GM10248 (cell line): ENCODE measurements around the gene VASH1.

Experiments
- CTCF ChIA-PET: fragments of 300-600 bp; sonication (Branson Sonifier 250); formaldehyde crosslinking; extraction: SDS; loops from one replicate; lab custom pipeline; 2021; ENCODE audit warnings: antibody characterized with exemption; lab: Yijun Ruan, JAX
- POLR2A ChIA-PET: fragments of 350-650 bp; sonication (Branson Sonifier 250); formaldehyde crosslinking; extraction: SDS; loops from one replicate; lab custom pipeline; 2020; ENCODE audit warnings: antibody characterized with exemption; lab: Yijun Ruan, JAX
- DNase-seq: peaks from one replicate; pipeline ENCODE4 v3.0.0; 2012; ENCODE audit errors: extremely low spot score
- TF ChIP-seq, protein P1 (sequence below): IDR thresholded peaks from 2 replicates; pipeline ENCODE4 v1.5.1; 2012; ENCODE audit warnings: mild to moderate bottlenecking, low read depth; ENCODE audit errors: extremely low read depth, missing control alignments, control extremely low read depth

The VASH1 gene

DNA sequence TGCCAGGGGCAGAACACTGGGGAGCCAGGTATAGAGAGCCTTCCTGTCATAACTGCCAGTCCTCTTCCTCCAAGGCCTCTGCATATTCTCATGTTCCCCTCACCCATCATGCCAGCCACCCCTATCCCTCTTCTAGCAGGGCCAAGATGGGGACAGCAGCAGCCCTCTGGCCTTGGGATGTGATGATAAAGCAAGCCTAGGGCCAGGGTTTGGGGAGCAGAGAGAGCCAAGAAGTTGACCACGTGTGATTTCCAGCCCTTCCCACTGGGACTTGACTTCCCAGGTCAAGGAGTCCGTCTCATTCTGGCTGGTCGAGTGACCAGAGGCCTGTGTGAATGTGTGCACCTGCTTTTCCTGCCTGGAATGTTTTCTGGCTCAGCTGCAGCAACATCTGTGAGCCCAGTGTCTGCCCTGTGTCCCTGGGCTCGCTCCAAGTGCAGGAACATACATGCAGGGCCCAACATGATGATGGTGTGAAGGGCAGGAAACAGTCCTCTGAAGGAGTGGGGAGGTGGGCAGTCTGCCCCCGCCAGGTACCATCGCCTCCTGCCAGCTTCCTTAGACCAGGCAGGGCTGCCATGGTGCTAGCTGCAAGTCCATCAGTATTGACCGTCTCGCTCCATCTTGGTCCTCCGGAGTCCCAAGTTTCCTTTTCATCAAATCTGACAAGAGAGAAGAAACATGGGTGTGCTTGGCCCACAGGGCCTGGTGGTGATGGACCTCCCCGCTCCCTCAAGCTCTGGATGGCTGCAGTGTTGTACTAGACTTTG, 21.0 kb downstream of the VASH1 start:
- DNase-seq = no peak
- CTCF ChIA-PET = interaction anchor here (1.0 to 10.4 kb wide), 5 partner anchors 13 to 288 kb away, joined by 3 to 122 read pairs (median 45); partner anchors contain the start of gene ANGEL1
- POLR2A ChIA-PET = interaction anchor here (1.4 kb wide), 1 partner anchor 13 kb away, joined by 3 read pairs; no protein-coding TSS in a partner anchor
- TF ChIP-seq, protein P1, sequence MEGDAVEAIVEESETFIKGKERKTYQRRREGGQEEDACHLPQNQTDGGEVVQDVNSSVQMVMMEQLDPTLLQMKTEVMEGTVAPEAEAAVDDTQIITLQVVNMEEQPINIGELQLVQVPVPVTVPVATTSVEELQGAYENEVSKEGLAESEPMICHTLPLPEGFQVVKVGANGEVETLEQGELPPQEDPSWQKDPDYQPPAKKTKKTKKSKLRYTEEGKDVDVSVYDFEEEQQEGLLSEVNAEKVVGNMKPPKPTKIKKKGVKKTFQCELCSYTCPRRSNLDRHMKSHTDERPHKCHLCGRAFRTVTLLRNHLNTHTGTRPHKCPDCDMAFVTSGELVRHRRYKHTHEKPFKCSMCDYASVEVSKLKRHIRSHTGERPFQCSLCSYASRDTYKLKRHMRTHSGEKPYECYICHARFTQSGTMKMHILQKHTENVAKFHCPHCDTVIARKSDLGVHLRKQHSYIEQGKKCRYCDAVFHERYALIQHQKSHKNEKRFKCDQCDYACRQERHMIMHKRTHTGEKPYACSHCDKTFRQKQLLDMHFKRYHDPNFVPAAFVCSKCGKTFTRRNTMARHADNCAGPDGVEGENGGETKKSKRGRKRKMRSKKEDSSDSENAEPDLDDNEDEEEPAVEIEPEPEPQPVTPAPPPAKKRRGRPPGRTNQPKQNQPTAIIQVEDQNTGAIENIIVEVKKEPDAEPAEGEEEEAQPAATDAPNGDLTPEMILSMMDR = no peak

DNA sequence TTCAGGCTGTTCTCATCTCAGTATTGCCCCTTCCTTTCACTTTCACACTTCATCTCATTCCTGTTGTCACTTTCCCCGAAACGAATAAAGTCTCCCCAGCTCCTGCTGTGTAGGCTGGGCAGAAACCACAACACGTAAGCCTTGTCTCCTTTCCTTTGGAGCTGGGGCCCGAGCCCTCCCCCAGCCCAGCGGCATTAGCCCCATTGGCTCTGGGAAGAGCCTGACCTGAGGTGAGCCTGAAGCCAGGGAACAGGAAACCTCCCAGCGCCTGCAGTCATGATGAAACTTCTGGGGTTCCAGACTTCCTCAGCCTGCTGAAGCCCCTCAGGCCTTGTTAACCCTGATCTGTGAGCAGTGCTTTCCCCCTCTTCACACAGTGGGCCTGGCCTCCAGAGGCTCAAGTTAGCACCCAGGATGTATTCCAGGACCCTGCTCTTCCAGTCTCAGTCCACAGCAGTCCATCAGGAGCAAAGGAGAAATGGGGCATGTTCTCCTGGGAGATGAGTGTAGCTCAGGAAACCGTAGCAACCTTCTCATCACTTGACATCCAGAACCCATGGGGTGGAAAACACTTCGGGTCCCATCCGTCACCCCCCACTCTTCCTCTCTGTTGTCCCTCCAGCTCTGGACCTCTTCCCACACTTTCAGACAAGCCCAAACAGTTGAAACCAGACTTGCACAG, 21.8 kb downstream of the VASH1 start:
- peak; percentile 60 for DNase-seq
- CTCF ChIA-PET = interaction anchor here (1.0 to 10.4 kb wide), 5 partner anchors 14 to 287 kb away, joined by 3 to 122 read pairs (median 45); partner anchors contain the start of gene ANGEL1
- TF ChIP-seq, protein P1 = no peak
- POLR2A ChIA-PET = interaction anchor here (1.4 kb wide), 1 partner anchor 14 kb away, joined by 3 read pairs; no protein-coding TSS in a partner anchor

DNA sequence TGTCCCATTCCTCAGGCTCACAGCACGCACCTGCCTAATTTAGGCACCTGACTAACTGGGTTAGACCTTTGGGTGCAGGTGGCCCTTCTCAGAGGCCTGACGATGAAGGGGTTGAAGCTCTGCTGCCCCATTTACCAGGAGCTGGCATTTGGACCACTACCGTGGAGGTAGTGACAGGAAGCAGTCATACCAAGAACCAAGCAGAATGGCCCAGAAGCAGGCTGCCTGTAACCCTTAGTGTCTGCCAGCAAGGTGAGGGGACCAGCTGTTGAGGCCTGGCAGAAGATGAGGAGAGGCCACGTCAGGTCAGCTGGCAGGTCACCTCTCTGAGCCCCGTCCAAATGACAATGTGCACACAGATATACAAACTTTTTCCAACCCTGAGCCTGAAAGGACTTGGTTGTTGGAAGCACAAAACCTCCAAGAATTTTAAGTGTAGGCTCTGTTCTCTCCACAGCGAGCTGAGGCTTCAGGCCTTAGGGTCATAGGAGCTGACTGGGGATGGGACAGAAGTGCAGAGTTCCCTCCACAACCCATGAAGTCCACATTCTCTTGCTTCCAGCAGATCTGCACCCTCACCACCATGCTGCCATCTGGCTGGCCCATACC, 23.1 kb downstream of the VASH1 start:
- CTCF ChIA-PET = interaction anchor here (0.9 to 10.4 kb wide), 22 partner anchors 8 to 1124 kb away, joined by 3 to 122 read pairs (median 5); partner anchors contain the start of genes ANGEL1, ERG28 and TTLL5
- POLR2A ChIA-PET = no interaction called here
- no peak for DNase-seq
- TF ChIP-seq, protein P1 = no peak

DNA sequence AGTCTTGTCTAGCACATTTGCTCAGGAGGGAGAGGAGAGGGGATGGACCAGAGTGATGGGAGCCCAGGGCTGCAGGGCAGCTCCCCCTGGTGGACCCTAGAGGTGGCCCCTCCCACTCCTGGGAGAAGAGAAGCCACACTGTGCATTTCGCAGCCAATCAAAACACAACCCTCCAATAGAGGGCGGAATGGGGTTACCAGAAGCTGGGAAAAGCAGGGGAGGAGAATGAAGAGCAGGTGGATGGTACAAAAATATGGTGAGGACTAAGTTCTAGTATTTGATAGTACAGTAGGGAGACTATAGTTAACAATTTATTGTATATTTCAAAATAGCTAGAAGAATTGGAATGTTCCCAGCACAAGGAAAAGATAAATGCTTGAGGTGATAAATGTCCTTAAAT, 23.6 kb downstream of the VASH1 start:
- TF ChIP-seq, protein P1 = peak; percentile 65
- CTCF ChIA-PET = interaction anchor here (0.7 to 10.4 kb wide), 24 partner anchors 9 to 1124 kb away, joined by 3 to 122 read pairs (median 6); partner anchors contain the start of genes ANGEL1, ERG28 and TTLL5
- peak; percentile 82 for DNase-seq
- POLR2A ChIA-PET = no interaction called here

DNA sequence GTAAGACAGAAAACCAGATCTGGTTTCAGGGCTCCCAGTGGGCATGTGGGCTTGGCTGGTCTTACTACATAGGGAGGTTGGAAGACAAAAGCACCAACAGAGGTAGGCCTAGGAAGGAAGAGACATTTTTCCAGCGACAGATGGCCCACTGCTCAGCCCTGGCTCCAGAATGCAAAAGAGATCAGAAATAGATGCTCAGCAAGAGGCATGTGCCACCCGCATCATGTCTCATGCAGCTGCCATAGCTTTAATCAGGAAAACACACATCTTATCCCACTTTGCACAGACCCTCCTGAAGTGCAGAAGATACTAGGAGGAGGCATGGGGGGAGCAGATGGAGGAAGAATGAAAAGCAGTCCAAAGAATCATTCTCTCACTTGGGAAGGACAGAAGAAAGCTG, 25.3 kb downstream of the VASH1 start:
- CTCF ChIA-PET = interaction anchor here (1.2 to 10.4 kb wide), 5 partner anchors 10 to 76 kb away, joined by 3 to 122 read pairs (median 45); partner anchors contain the start of gene ANGEL1
- POLR2A ChIA-PET = no interaction called here
- TF ChIP-seq, protein P1 = no peak
- no peak for DNase-seq

DNA sequence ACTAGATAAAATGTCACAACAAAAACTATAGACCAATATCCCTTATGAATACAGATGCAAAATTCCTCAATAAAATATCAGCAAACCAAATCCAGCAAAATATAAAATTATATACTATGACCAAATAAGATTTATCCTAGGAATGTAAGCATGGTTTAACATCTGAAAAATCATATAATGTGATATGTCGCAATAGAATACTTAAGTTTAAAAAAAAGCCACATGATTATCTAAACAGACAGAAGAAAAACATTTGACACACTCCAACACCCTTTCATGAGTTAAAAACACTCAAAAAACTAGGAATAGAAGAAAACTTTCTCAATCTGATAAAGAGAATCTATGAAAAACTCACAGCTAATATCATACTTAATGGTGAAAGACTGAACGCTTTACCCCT, 31.2 kb downstream of the VASH1 start:
- CTCF ChIA-PET = no interaction called here
- POLR2A ChIA-PET = no interaction called here
- no peak for DNase-seq
- TF ChIP-seq, protein P1 = no peak
